GM19351 (cell line): ENCODE data around the gene DYNC1LI1.

Source experiments
- ATAC-seq: cut with Tn5 transposase; IDR thresholded peaks from one replicate; pipeline ENCODE4 v1.9.1; 2021; ENCODE audit warnings: mild to moderate bottlenecking, moderate library complexity; ENCODE audit not compliant: unreplicated experiment

Gene DYNC1LI1

GRCh38 chr3:32493437-32494414 is 76.9 kb downstream of the DYNC1LI1 start:
- peak; percentile 70 for ATAC-seq

GRCh38 chr3:32492684-32493436 is 77.8 kb downstream of the DYNC1LI1 start:
- ATAC-seq: no peak

- no peak for ATAC-seq
These were observed 82.1 kb downstream of the DYNC1LI1 start for GRCh38 chr3:32488474-32489008.

- ATAC-seq: no peak
These were observed 82.7 kb downstream of the DYNC1LI1 start for GRCh38 chr3:32487781-32488473.

- peak; percentile 62 for ATAC-seq
These were observed 86.2 kb downstream of the DYNC1LI1 start for GRCh38 chr3:32484436-32484835.

GRCh38 chr3:32483772-32484171 is 86.9 kb downstream of the DYNC1LI1 start:
- no peak for ATAC-seq

- ATAC-seq: no peak
These were observed 88.0 kb downstream of the DYNC1LI1 start for GRCh38 chr3:32482693-32483092.

- no peak for ATAC-seq
These were observed 88.6 kb downstream of the DYNC1LI1 start for GRCh38 chr3:32481791-32482631.

GRCh38 chr3:32480604-32481003 is 90.1 kb downstream of the DYNC1LI1 start:
- ATAC-seq: no peak
